Spleen (tissue), 11 donors: ENCODE measurements around the gene FHIT. TPM values are rescaled to one million over a fixed set of nuclear protein-coding genes. Genes with fewer than 3 reads are reported as not detected.

Experiments
- DNase-seq: peaks from one replicate; pipeline ENCODE4 v3.0.0-alpha.2; 2020
- H3K27ac ChIP-seq, 8 donors: fragments of 200-600 bp; sonication (generic) in 7 of 8; 1 replicate in 4 of 8; 2 replicates in 4 of 8; pipeline versions ENCODE4 v1.5.0 to v1.8.0; 2016 to 2021; ENCODE audit warnings: inconsistent platforms in 4 of 8, mild to moderate bottlenecking in 4 of 8, moderate library complexity in 1 of 8
- H3K27me3 ChIP-seq, 7 donors: fragments of 200-600 bp; sonication (generic) in 6 of 7; replicated peaks in 1 of 7; 1 replicate in 4 of 7; 2 replicates in 3 of 7; pipeline versions ENCODE4 v1.5.0 to v1.8.0; 2016 to 2021; ENCODE audit warnings: inconsistent platforms in 3 of 7, mild to moderate bottlenecking in 1 of 7
- H3K36me3 ChIP-seq, 6 donors: fragments of 200-600 bp; sonication (generic) in 5 of 6; 1 replicate in 4 of 6; 2 replicates in 2 of 6; pipeline versions ENCODE4 v1.5.0 to v1.8.0; 2016 to 2021; ENCODE audit warnings: inconsistent platforms in 2 of 6
- H3K4me1 ChIP-seq, 6 donors: fragments of 200-600 bp; sonication (generic) in 5 of 6; 1 replicate in 3 of 6; 2 replicates in 3 of 6; pipeline versions ENCODE4 v1.5.0 to v1.8.0; 2016 to 2021; ENCODE audit warnings: inconsistent platforms in 3 of 6
- H3K4me3 ChIP-seq, 8 donors: fragments of 200-600 bp; sonication (generic) in 7 of 8; 1 replicate in 4 of 8; 2 replicates in 4 of 8; pipeline versions ENCODE4 v1.5.0 to v1.8.0; 2016 to 2021; ENCODE audit warnings: inconsistent platforms in 4 of 8, mild to moderate bottlenecking in 4 of 8, moderate library complexity in 2 of 8
- H3K9me3 ChIP-seq, 8 donors: fragments of 200-600 bp; sonication (generic) in 7 of 8; 1 replicate in 4 of 8; 2 replicates in 4 of 8; pipeline versions ENCODE4 v1.5.0 to v1.8.0; 2016 to 2021; ENCODE audit warnings: inconsistent platforms in 4 of 8
- POLR2A ChIP-seq, 3 donors: fragments of 450-650 bp; IDR thresholded peaks; one replicate each; pipeline ENCODE4 v1.5.1; 2017; ENCODE audit warnings: antibody characterized with exemption in 3 of 3, mild to moderate bottlenecking in 1 of 3
- POLR2AphosphoS5 ChIP-seq, 3 donors: sonication (generic); formaldehyde crosslinking; IDR thresholded peaks; one replicate each; pipeline ENCODE4 v1.5.1; 2017; ENCODE audit warnings: antibody characterized with exemption in 3 of 3
- WGBS, 5 donors: extraction: QIAGEN DNeasy Blood & Tissue Kit in 3 of 5; methylation state at CpG; one replicate each; pipeline versions ENCODE4 v1.1.5 to v1.1.7; 2013 to 2018; 5-methylcytosine and 5-hydroxymethylcytosine counted together
- intact Hi-C: fragments of 100-400 bp; cut with DNase I; formaldehyde crosslinking; loops from one replicate; pipeline ENCODE4 v1.15.0; 2023; ENCODE audit warnings: low total_unique reads
- polyA plus RNA-seq, 3 donors: library from polyadenylated mRNA; stranded (reverse); fragments of 200-250 nt; gene quantifications; one replicate each; pipeline ENCODE4 v1.2.1, GENCODE V29; 2013
- total RNA-seq, 7 donors: library from RNA; depleted of rRNA in 3 of 7; stranded (reverse); fragments of >200 nt in 3 of 7; fragmentation: NEBNext Ultra II Directional in 4 of 7; extraction: Animal tissue kit (Norgen Biotek cat#: 25700) in 4 of 7; gene quantifications; one replicate each; pipeline versions ENCODE4 v1.1.0 to v1.2.1, GENCODE V29; 2016 to 2021
- TF ChIP-seq, protein P1 (sequence below), 11 experiments: fragments of 200-600 bp in 7 of 11; fragments of 450-650 bp in 4 of 11; sonication (generic) in 4 of 11; IDR thresholded peaks in 8 of 11; conservative IDR thresholded peaks in 3 of 11; 1 replicate in 7 of 11; 2 replicates in 4 of 11; pipeline versions ENCODE4 v1.4.0 to v1.8.0; 2016 to 2021; ENCODE audit warnings: antibody characterized with exemption in 11 of 11, inconsistent platforms in 4 of 11, mild to moderate bottlenecking in 1 of 11
- donor health status: healthy with polysubstance abuse.
- donor health status: DM: no; HTN: no; CAD: no; lungs with moderate emphysema.
- donor health status: DM: no; HTN: no; CAD: no.
- donor health status: Bipolar disorder and iron deficiency.
- donor health status: healthy.
- donor health status: DM: no; HTN: no; CAD: no.
- donor health status: DM: yes; HTN: yes; CAD: no.

FHIT gene
- total and polyA plus RNA-seq, 10 donors, result 4.1 to 23.1 (median 12.2) TPM

DNA sequence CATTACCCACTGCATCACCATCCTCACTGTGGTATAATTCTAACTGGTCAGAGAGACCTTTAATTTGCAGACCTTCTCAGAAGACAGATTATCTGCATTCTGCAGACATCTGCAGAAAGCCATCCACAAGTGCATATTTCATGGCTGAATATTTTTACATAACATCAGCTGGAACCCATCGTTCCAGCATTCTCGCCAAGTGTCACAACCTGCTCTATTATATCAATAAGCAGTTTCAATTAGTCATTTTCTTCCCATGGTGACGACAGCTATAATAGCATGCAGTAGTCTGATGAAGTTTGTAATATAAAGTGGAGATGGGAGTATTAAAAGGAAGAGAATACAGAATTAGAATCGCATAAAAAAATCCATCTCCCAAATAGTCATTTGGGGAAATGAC is 334.7 kb downstream of the FHIT start:
- no peak for DNase-seq
- no peaks in the 10 kb centered on the region for H3K27me3 ChIP-seq
- no peaks in the 10 kb centered on the region for H3K4me1 ChIP-seq
- TF ChIP-seq POLR2A (IDR thresholded peaks at IDR 0.05) (no peak), POLR2AphosphoS5 (IDR thresholded peaks at IDR 0.05) (no peak)
- TF ChIP-seq, protein P1, sequence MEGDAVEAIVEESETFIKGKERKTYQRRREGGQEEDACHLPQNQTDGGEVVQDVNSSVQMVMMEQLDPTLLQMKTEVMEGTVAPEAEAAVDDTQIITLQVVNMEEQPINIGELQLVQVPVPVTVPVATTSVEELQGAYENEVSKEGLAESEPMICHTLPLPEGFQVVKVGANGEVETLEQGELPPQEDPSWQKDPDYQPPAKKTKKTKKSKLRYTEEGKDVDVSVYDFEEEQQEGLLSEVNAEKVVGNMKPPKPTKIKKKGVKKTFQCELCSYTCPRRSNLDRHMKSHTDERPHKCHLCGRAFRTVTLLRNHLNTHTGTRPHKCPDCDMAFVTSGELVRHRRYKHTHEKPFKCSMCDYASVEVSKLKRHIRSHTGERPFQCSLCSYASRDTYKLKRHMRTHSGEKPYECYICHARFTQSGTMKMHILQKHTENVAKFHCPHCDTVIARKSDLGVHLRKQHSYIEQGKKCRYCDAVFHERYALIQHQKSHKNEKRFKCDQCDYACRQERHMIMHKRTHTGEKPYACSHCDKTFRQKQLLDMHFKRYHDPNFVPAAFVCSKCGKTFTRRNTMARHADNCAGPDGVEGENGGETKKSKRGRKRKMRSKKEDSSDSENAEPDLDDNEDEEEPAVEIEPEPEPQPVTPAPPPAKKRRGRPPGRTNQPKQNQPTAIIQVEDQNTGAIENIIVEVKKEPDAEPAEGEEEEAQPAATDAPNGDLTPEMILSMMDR (IDR thresholded peaks at IDR 0.05 in 8 of 11, conservative IDR thresholded peaks at IDR 0.05 in 3 of 11), result no peak
- H3K4me3 ChIP-seq, result no peak overlapping the region
- intact Hi-C loops, result loop anchor here (1.0 kb wide), 1 partner anchor 56 kb away; no protein-coding TSS in a partner anchor
- 77 to 87% (median 84%) methylated on average over 4 of the region's 4 CpGs for WGBS, 5 donors
- no peak overlapping the region for H3K27ac ChIP-seq
- peaks cover 0 to 7% (median 0%) of the 10 kb centered on the region in 8 donors for H3K9me3 ChIP-seq
- H3K36me3 ChIP-seq, result no peaks in the 10 kb centered on the region

DNA sequence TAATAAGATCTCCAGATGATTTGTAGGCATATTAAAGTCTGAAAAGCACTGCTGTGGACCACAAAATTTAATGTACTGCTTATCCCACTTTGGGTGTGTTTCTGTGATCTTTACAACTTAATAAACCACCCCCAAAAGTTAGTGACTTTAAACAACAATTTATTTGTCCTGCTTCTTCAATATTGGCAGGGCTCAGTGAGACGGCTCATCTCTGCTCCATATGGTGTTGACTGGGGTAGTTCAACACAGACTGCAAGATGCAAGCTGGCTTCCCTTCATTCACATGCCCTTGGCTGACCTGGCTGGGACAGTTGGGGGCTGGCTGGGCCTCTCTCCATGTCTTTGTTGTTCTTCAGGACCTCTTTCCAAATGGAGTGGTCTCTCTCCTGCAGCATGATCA is 337.8 kb downstream of the FHIT start:
- Histone ChIP-seq H3K27ac (no peak overlapping the region), H3K36me3 (no peaks in the 10 kb centered on the region), H3K27me3 (no peaks in the 10 kb centered on the region), H3K4me1 (no peaks in the 10 kb centered on the region), H3K9me3 (peaks cover 0 to 7% (median 0%) of the 10 kb centered on the region in 8 donors), H3K4me3 (no peak overlapping the region)
- DNase-seq, result no peak
- 88 to 100% (median 100%) methylated on average over 1 of the region's 1 CpG for WGBS, 5 donors
- TF ChIP-seq POLR2A (IDR thresholded peaks at IDR 0.05), result no peak
- no peak for TF ChIP-seq POLR2AphosphoS5 (IDR thresholded peaks at IDR 0.05)
- TF ChIP-seq, protein P1 (IDR thresholded peaks at IDR 0.05 in 8 of 11, conservative IDR thresholded peaks at IDR 0.05 in 3 of 11), result no peak
- intact Hi-C loops, result no loop called here

DNA sequence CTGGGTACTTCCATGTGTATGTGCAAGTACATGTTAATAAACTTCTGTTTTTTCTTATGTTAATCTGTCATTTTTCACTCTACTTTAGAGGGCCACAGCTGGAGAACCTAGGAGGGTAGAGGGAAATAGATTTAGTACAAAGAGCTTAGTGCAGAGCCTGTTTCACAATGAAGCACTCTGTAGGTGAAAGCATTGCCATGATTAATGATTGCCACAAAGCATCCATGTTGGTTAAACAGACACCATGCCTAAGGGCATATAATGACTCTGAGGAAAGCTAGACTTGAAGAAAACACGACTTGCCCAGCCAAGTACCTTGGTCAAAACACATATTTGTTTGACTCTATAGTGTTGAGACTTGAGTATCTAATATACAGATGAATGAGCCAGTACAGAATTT is 338.4 kb downstream of the FHIT start:
- 53 to 84% (median 74%) methylated on average over 1 of the region's 1 CpG for WGBS, 5 donors
- TF ChIP-seq POLR2AphosphoS5 (IDR thresholded peaks at IDR 0.05) (no peak), POLR2A (IDR thresholded peaks at IDR 0.05) (no peak)
- TF ChIP-seq, protein P1 (IDR thresholded peaks at IDR 0.05 in 8 of 11, conservative IDR thresholded peaks at IDR 0.05 in 3 of 11), result no peak

DNA sequence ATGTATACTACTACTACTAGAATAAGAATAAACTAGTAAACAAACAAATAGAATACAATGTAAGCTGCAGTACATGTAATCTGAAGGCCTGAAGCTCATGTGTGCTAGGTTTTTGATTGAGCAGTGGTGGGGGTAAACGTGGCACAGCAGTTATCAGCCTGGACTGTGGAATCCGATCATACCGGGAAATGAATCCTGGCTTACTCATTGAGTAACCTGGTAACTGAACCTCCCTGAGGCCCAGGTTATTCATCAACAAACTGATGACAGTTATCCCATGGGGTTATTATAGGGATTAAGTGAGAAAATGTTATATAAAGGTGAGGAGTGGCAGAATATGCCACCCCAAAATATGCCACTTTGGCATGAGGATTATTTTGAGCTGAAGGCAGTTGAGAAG is 339.1 kb downstream of the FHIT start:
- DNase-seq, result no peak
- no peaks in the 10 kb centered on the region for H3K4me1 ChIP-seq
- no peaks in the 10 kb centered on the region for H3K36me3 ChIP-seq
- TF ChIP-seq, protein P1 (IDR thresholded peaks at IDR 0.05 in 8 of 11, conservative IDR thresholded peaks at IDR 0.05 in 3 of 11), result no peak
- TF ChIP-seq POLR2AphosphoS5 (IDR thresholded peaks at IDR 0.05), result no peak
- no peak for TF ChIP-seq POLR2A (IDR thresholded peaks at IDR 0.05)
- intact Hi-C loops, result no loop called here
- no peaks in the 10 kb centered on the region for H3K27me3 ChIP-seq
- H3K9me3 ChIP-seq, result peaks cover 0 to 7% (median 0%) of the 10 kb centered on the region in 8 donors
- WGBS, 5 donors, result 89 to 99% (median 92%) methylated on average over 3 of the region's 3 CpGs
- no peak overlapping the region for H3K4me3 ChIP-seq
- H3K27ac ChIP-seq, result no peak overlapping the region

More for the DNA sequence above, 338.4 kb downstream of the FHIT start:
- no peak for DNase-seq
- Histone ChIP-seq H3K36me3 (no peaks in the 10 kb centered on the region), H3K4me3 (no peak overlapping the region), H3K27me3 (no peaks in the 10 kb centered on the region), H3K4me1 (no peaks in the 10 kb centered on the region), H3K27ac (no peak overlapping the region), H3K9me3 (peaks cover 0 to 7% (median 0%) of the 10 kb centered on the region in 8 donors)
- intact Hi-C loops, result no loop called here
